ENCODE data around the gene TEC. TPM values are rescaled to one million over a fixed set of nuclear protein-coding genes. Genes with fewer than 3 reads are reported as not detected.

Gene TEC
- total RNA-seq, 2 donors from 2014 or later: 4.5 to 12.8 TPM

DNA sequence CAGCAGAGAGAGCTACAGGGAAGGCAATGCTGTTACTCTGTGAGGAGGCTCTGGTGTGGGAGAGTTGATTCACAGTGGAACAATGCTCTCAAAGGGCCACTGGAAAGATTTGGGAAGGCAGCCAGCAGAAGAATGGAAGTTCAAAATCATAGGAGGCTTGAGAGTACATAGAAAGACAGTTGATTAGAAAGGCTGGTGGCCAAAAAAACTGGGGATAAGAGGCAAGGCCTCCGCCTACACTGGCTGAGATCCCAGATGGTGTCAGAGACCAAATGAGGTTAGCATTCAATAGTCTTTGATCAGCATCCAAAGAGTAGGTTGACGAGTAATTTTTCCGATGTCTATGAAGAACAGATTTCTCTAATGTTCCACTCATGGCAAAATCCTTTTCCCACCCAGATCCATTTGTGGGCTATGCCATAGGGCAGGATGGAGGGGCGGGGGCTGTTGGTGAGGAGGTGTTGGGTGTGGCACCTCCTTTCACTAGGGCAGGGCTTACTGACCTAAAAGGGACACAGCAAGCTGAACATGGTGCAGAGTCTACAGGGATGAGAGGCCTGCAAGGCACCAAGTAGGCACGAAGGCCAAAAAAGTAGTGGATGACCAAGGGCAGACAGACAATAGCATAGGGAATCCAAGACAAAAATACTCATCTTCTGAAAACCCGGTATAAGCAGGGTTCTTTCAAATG is 15.1 kb downstream of the TEC start:
- no peak overlapping the region for H3K27ac ChIP-seq
- H3K4me1 ChIP-seq (ENCODE audit: control insufficient read depth in 1 of 2, low read depth in 2 of 2): no peaks in the 10 kb centered on the region
- no peaks in the 10 kb centered on the region for H3K9me3 ChIP-seq
- DNase-seq (ENCODE audit: low spot score) (no peak), ATAC-seq (ENCODE audit: insufficient number of reproducible peaks, low FRiP score, low read depth) (no peak)
- no peaks in the 10 kb centered on the region for H3K27me3 ChIP-seq (replicated peaks; ENCODE audit: insufficient read depth)
- no peak overlapping the region for H3K4me3 ChIP-seq
- no peaks in the 10 kb centered on the region for H3K36me3 ChIP-seq
- TF ChIP-seq, protein P1, sequence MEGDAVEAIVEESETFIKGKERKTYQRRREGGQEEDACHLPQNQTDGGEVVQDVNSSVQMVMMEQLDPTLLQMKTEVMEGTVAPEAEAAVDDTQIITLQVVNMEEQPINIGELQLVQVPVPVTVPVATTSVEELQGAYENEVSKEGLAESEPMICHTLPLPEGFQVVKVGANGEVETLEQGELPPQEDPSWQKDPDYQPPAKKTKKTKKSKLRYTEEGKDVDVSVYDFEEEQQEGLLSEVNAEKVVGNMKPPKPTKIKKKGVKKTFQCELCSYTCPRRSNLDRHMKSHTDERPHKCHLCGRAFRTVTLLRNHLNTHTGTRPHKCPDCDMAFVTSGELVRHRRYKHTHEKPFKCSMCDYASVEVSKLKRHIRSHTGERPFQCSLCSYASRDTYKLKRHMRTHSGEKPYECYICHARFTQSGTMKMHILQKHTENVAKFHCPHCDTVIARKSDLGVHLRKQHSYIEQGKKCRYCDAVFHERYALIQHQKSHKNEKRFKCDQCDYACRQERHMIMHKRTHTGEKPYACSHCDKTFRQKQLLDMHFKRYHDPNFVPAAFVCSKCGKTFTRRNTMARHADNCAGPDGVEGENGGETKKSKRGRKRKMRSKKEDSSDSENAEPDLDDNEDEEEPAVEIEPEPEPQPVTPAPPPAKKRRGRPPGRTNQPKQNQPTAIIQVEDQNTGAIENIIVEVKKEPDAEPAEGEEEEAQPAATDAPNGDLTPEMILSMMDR (IDR thresholded peaks at IDR 0.05): no peak

DNA sequence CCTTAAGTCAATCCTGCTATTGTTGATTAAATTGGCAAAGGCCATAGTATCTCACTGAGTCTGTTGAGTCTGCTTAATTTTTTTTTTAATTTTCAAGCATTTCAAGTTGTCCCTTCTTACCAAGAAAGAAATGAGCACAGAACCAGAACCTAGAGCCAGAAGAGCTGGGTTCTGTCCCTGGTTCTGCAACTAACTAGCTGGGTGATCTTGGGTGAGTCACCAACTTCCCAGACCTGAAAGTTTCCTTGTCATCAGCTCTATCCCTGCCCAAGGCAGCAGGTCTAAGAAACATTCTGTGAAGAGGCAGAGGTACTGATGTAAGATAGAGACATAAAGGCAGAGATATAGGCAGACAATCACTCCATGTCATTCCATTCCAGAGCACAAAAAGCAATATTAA is 17.3 kb downstream of the TEC start:
- no peak for ATAC-seq (ENCODE audit: insufficient number of reproducible peaks, low FRiP score, low read depth)
- H3K4me3 ChIP-seq: no peak overlapping the region
- TF ChIP-seq, protein P1 (IDR thresholded peaks at IDR 0.05): no peak
- H3K4me1 ChIP-seq (ENCODE audit: control insufficient read depth in 1 of 2, low read depth in 2 of 2): no peaks in the 10 kb centered on the region
- H3K36me3 ChIP-seq: no peaks in the 10 kb centered on the region
- H3K27ac ChIP-seq: no peak overlapping the region
- no peaks in the 10 kb centered on the region for H3K9me3 ChIP-seq
- DNase-seq (ENCODE audit: low spot score): no peak
- H3K27me3 ChIP-seq (replicated peaks; ENCODE audit: insufficient read depth): no peaks in the 10 kb centered on the region

DNA sequence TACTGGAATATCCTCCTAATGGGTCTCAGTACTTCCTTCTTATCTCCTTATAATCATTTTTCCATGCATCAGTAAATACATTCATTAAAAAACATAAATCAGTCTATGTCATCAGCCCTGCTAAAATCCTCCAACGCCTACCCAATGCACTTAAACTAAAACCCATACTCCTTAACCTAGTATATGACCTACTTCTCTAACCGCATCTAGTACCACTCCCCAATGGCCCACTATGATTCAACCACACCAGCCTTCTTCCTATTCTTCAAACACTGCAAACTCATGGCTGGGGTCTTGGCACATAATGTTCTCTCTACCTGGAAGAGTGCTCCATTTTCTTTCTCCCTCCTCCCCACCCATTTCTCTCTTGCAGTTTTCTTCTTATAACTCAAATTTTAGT is 18.7 kb downstream of the TEC start:
- H3K9me3 ChIP-seq: no peaks in the 10 kb centered on the region
- no peaks in the 10 kb centered on the region for H3K36me3 ChIP-seq
- no peak for ATAC-seq (ENCODE audit: insufficient number of reproducible peaks, low FRiP score, low read depth)
- H3K27me3 ChIP-seq (replicated peaks; ENCODE audit: insufficient read depth): no peaks in the 10 kb centered on the region
- H3K4me1 ChIP-seq (ENCODE audit: control insufficient read depth in 1 of 2, low read depth in 2 of 2): no peaks in the 10 kb centered on the region
- no peak overlapping the region for H3K27ac ChIP-seq
- no peak for DNase-seq (ENCODE audit: low spot score)
- H3K4me3 ChIP-seq: no peak overlapping the region
- TF ChIP-seq, protein P1 (IDR thresholded peaks at IDR 0.05): no peak

DNA sequence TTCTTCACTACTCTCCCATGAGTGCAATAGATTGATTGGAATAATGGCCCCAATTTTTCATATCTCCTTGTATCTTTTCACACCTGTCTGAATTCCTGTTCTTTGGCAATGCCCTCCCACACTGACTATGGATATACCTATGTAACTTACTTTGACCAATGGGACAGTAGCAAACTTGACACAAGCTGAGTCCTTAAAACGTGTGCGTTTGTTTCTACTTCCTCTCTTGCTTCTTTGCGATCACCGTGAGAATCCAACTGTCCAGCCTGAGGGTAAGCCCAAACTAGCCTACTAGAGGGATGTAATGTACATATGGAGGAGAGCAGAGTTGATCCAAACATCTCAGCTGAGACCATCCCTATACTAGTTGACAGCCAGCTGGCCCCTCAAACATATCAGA is 19.3 kb downstream of the TEC start:
- Histone ChIP-seq H3K4me1 (ENCODE audit: control insufficient read depth in 1 of 2, low read depth in 2 of 2) (no peaks in the 10 kb centered on the region), H3K27me3 (replicated peaks; ENCODE audit: insufficient read depth) (no peaks in the 10 kb centered on the region), H3K36me3 (no peaks in the 10 kb centered on the region), H3K4me3 (no peak overlapping the region), H3K9me3 (no peaks in the 10 kb centered on the region), H3K27ac (no peak overlapping the region)
- no peak for DNase-seq (ENCODE audit: low spot score)
- ATAC-seq (ENCODE audit: insufficient number of reproducible peaks, low FRiP score, low read depth): no peak
- TF ChIP-seq, protein P1 (IDR thresholded peaks at IDR 0.05): no peak

DNA sequence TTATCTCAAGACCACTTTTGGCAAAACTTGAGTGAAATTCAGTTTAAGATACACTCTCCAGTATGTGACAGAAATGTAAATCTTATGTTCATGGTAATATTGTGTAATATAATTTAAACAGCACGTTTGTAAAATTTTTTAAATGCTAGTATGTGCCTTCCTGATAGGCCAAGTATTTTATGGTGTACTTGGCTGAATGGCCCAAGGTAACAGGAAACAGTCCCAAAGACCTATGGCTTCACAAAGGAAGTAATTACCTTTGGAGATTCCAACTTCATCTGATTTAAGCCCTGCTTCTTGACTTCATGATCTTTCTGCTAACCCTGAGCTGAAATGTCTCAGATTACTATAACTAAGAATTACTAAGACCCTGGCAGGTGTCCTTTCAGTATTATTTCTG is 20.3 kb downstream of the TEC start:
- H3K9me3 ChIP-seq: no peaks in the 10 kb centered on the region
- no peak for ATAC-seq (ENCODE audit: insufficient number of reproducible peaks, low FRiP score, low read depth)
- H3K4me3 ChIP-seq: no peak overlapping the region
- no peaks in the 10 kb centered on the region for H3K36me3 ChIP-seq
- no peak for DNase-seq (ENCODE audit: low spot score)
- no peaks in the 10 kb centered on the region for H3K27me3 ChIP-seq (replicated peaks; ENCODE audit: insufficient read depth)
- no peak overlapping the region for H3K27ac ChIP-seq
- H3K4me1 ChIP-seq (ENCODE audit: control insufficient read depth in 1 of 2, low read depth in 2 of 2): no peaks in the 10 kb centered on the region
- TF ChIP-seq, protein P1 (IDR thresholded peaks at IDR 0.05): no peak

All from thoracic aorta (tissue), 2 donors.